ENCODE results near the gene CACUL1. TPM values are rescaled to one million over a fixed set of nuclear protein-coding genes. Genes with fewer than 3 reads are reported as not detected.
"Not testable (repeated sequence)": the region's sequence is repeated elsewhere in the genome, so short reads cannot be mapped to it uniquely, and the experiment has no call there.

CACUL1 gene
- 13.2 TPM for polyA plus RNA-seq (2012; ENCODE audit: insufficient read depth, insufficient read length)

DNA sequence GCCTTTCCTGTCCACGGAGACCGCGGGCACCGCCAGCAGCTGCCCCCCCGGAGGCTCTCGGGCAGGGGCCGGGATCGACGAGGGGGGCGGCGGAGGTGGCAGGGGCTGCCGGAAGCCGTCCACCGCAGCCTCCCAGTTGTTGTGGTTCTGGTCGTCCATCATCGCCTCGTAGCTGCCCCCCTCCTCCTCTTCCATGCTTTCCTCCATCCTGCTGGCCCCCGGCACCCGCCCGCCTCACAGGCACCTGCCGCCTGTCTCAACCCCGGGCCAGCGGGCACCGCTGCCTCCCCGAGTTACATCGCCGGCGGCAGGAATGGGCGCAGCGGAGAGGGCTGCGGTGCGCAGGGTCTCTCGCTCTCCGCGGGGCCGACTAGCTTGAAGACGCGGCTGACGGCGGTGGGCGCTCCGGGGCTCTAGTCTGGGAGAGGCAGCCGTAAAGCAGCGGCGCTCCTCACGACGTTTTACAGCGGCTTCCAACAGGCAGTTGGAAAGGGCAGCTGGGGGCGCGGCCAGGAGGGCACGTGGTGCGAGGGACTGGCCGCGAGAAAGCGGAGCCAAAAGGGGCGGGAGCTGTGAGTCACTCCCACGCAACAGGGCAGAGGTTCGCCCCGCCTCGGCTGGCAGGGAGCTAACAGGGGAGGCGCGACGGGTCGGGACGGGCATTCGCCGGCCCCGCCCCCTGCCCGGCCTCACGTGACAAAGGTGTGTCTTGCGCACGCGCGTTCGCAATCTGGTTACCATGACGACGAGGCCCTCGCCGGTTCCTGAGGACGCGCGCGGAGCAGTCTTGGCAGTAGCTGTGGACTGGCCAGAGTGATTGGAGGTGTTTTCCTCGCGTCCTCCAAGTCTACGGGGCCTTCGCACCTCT, at the start of gene CACUL1:
CACUL1 (minus strand) TSS at position 415 of the 868 bp plus-strand sequence; CDS start at position 207, 208 bp downstream.
- H3K4me3 ChIP-seq (ENCODE audit: low read length): peak within 1 kb of the TSS; percentile 91
- peak; percentile 99 for DNase-seq (ENCODE audit: low read depth, low spot score)

DNA sequence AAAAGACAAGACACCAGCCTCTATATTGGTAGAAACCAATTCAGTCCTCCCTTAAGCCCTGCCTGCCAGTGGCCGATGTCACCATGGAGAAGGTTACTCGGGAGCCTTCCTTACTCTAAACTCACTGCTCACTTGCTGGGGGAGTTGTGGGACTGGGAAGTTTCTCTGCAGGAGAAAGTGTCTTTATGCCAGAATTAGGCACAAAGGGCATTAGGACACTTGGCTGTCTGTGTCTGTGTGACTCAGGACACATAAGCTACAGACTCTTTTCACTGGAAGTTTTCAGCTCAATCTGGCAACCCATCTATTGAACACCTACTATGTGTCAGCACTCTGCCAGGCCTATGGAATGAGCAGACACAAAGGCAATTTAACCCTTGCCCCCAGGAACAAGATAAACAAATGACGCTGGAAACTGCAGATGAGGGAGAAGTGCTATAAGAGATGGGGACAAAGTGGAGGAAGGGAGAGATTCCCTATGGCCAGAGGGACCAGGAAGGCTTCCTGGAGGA, 49.5 kb upstream of the CACUL1 start:
- DNase-seq (ENCODE audit: low read depth, low spot score): no peak
- H3K4me3 ChIP-seq (ENCODE audit: low read length): no peak overlapping the region

DNA sequence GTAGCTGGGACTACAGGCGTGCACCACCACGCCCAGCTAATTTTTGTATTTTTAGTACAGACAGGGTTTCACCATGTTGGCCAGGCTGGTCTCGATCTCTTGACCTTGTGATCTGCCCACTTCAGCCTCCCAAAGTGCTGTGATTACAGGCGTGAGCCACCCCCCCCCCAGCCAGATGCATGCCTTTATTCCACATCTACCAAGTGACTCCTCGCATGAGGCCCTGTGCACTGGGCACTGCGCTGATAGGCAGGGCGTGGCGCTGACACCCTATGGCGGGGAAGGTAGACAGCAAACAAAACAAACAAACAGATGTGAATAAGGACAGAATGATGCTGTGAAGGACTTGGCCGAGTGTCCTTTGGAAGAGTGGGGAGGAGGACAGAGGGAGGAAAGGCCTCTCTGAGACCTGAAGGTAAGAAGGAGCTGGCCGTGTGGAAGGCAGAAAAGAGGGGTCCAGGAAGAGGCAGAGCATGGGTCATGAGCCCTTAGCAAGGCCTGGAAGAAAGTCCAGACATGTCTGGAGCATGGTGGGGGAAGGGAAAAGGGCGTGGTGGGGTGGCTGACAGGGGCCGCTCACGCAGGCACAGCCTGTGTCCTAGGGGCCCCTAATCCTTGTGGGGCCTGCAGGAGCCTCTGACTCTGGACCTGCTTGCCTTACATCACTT, 47.5 kb upstream of the CACUL1 start:
- DNase-seq (ENCODE audit: low read depth, low spot score): no peak
- H3K4me3 ChIP-seq (ENCODE audit: low read length): no peak overlapping the region

DNA sequence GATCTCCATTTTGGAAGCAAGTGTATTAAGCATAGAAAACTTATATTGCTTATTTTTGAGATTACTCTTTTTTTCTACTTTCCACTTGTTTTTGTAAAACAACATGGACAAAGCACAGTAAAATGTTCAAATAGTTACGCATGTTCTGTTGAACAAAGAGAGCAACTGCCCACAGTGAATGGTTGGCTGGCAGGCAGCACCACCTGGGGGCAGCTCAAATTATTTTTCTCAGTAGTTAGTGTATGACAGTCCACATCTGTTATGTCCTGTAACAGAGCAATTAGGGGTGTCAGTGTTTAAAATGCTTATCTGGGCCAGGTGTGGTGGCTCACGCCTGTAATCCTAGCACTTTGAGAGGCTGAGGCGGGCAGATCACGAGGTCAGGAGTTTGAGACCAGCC, 46.1 kb upstream of the CACUL1 start:
- DNase-seq (ENCODE audit: low read depth, low spot score): peak; percentile 36
- H3K4me3 ChIP-seq (ENCODE audit: low read length): no peak overlapping the region

DNA sequence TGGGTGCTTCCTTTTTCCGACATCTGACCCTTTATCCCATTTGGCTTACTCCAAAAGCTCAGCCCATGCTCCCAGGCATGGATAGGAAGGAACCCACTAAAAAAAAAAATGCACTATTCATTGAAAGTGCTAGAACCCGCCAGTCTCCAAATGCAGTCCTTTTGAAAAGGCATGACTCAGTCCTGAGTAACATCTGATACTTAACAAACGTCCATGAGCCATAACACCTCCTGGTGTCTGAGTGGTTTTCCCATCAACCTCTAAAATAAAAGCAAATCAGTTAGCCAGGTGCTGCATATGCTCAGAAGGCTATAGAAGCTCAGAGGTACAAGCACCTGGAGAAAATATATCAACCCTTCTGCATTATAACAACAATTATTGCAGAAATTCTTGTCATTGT, 45.0 kb upstream of the CACUL1 start:
- H3K4me3 ChIP-seq (ENCODE audit: low read length): no peak overlapping the region
- peak; percentile 14 for DNase-seq (ENCODE audit: low read depth, low spot score)

DNA sequence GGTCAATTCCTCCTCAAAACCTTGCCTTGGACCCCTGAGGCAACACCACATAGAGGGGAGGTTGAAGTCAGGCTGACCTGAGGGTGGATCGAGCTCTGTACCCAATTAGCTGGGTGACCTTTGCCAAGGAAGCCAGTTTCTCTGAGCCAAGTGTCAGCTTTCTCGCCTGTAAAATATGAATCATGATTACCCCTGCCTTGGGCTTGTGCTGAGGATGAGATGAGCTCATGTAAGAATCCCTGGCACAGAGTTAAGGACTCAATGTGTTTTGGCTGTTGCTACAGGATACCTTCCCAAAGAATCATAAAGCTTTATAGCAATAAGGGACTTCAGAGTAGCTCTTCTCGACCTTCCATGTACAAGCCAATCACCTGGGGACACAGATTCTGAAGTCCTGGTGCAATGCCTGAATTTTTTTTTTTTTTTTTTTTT, 43.5 kb upstream of the CACUL1 start:
- DNase-seq (ENCODE audit: low read depth, low spot score): no peak
- H3K4me3 ChIP-seq (ENCODE audit: low read length): no peak overlapping the region

DNA sequence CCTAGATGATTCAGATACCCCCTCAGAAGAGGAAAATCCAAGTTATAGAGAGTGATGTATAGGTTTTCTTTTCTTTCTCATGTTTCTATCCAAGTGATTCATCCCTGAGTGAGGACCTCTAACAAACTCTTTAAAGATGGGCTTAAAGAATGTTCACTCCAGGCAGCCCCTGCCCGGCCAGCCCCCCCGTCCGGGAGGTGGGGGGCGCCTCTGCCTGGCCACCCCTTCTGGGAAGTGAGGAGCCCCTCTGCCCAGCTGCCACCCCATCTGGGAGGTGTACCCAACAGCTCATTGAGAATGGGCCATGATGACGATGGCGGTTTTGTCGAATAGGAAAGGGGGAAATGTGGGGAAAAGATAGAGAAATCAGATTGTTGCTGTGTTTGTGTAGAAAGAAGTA, 40.2 kb upstream of the CACUL1 start:
- H3K4me3 ChIP-seq (ENCODE audit: low read length); DNase-seq (ENCODE audit: low read depth, low spot score): not testable (repeated sequence)

DNA sequence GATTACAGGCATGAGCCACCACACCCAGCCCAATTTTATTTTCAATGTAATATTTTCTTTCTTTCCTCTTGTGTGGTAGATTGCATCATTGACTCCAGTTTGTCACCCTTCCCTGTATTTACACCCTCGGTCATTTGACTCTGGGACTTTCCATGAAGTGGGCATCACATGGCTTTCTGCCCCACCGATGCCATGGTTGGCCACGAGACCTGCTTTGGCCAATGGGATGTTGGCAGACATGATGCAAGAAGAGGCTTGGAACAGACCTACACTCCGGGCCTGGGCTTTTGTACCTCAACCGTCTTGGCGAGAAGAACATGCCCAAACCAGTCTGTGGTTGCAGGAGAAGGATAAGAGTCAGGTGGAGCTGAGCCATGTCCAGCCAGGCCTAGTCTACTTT, 38.8 kb upstream of the CACUL1 start:
- H3K4me3 ChIP-seq (ENCODE audit: low read length): no peak overlapping the region
- DNase-seq (ENCODE audit: low read depth, low spot score): no peak

DNA sequence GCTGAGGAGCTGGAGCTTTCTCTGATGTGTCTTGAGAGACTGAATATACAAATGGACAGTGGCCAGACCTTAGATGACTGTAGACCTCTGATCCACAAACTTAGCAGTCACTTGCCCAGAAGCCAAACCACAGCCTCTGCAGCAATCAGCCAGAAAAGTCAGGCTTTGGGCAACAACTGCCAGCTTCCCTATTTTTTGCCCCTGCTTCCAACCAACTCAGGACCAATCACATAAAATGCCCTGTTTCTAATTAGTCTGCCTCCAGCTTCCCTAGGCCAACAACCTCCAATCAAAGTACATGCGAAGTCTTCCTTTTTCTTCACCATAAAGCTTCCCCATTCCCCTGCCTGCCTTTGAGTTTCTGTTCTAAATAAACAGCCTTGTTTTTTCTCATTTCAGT, 37.8 kb upstream of the CACUL1 start:
- H3K4me3 ChIP-seq (ENCODE audit: low read length): no peak overlapping the region
- DNase-seq (ENCODE audit: low read depth, low spot score): no peak

DNA sequence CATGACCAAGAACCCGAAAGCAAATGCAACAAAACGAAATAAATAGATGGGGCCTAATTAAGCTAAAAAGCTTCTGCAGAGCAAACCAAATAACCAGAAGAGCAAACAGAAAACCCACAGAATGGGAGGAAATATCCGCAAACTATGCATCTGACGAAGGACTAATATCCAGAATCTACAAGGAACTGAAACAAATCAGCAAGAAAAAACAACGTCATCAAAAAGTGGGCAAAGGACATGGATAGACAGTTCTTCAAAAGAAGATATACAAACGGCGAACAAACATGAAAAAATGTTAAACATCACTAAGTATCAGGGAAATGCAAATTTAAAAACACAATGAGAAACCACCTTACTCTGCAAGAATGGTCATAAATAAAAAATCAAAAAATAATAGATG, 35.3 kb upstream of the CACUL1 start:
- DNase-seq (ENCODE audit: low read depth, low spot score): no peak
- H3K4me3 ChIP-seq (ENCODE audit: low read length): no peak overlapping the region

DNA sequence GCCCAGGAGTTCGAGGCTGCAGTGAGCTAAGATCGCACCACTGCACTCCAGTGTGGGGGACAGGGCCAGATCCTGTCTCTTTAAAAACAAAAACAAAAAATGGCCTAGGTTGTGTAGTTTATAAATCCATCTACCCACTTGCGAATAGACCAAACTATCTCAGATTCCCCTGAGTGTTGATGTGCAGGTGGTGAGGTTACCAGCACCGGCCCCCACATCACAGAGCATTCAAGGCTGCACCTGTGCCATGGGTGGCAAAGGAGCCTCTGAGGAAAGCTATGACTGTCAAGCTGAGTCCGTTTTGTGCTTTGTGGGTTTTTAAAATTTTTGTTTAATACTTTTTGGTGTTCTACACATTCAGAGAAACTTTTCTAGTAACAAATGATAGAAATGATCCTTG, 30.8 kb upstream of the CACUL1 start:
- DNase-seq (ENCODE audit: low read depth, low spot score): peak; percentile 96
- no peak overlapping the region for H3K4me3 ChIP-seq (ENCODE audit: low read length)

DNA sequence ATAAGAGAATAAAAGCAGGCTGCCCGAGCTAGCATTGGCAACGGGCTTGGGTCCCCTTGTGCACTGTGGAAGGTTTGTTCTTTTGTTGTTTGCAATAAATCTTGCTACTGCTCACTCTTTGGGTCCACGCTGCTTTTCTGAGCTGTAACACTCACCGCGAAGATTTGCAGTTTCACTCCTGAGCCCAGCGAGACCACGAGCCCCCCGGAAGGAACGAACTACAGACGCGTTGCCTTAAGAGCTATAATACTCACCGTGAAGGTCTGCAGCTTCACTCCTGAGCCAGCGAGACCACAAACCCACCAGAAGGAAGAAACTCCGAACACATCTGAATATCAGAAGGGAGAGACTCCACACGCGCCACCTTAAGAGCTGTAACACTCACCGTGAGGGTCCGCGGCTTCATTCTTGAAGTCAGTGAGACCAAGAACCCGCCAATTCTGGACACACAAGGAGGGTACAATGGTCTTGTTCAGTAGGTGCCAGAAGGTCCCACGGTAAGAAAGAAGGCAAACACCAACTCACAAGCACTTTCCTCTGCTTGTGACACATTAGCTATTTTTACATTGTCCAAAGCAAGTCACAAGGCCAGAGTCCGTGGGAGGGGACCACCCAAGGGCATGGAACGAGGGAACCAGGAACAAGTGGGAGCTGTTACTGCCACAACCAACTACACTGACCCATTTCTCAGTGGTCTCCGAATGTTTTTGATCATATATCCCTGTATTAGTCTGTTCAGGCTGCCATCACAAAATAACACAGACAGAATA, 29.2 kb upstream of the CACUL1 start:
- peak overlapping the region; percentile 37 for H3K4me3 ChIP-seq (ENCODE audit: low read length)
- peak; percentile 60 for DNase-seq (ENCODE audit: low read depth, low spot score)

DNA sequence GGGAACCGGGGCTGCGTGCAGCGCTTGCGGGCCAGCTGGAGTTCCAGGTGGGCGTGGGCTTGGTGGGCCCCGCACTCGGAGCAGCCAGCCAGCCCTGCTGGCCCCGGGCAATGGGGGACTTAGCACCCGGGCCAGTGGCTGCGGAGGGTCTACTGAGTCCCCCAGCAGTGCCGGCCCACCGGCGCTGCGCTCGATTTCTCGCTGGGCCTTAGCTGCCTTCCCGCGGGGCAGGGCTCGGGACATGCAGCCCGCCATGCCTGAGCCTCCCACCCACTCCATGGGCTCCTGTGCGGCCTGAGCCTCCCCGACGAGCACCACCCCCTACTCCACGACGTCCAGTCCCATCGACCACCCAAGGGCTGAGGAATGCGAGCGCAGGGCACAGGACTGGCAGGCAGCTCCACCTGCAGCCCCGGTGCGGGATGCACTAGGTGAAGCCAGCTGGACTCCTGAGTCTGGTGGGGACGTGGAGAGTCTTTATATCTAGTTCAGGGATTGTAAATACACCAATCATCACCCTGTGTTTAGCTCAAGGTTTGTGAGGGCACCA, 28.2 kb upstream of the CACUL1 start:
- not testable (repeated sequence) for DNase-seq (ENCODE audit: low read depth, low spot score)

DNA sequence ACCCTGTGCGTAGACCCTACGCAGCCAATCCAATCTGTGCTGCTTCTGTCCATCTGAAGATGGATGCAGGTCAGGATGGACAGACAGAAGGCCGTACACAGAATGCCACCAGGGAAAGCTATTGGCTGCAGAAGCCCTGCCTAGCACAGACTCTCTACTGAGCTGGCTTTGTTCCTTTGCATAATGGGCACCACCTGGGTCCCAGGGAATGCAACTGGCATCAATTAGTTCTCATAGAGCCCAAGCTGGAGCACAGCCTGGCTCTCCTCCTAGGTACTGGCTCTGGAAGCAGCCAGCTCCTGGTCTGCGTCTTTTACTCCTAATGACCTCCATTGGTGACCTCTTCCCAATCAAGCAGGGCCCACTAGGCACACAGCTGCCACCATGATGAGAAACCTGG, 26.8 kb upstream of the CACUL1 start:
- H3K4me3 ChIP-seq (ENCODE audit: low read length): no peak overlapping the region
- no peak for DNase-seq (ENCODE audit: low read depth, low spot score)

More for the DNA sequence above, 28.2 kb upstream of the CACUL1 start:
- H3K4me3 ChIP-seq (ENCODE audit: low read length): not testable (repeated sequence)

DNA sequence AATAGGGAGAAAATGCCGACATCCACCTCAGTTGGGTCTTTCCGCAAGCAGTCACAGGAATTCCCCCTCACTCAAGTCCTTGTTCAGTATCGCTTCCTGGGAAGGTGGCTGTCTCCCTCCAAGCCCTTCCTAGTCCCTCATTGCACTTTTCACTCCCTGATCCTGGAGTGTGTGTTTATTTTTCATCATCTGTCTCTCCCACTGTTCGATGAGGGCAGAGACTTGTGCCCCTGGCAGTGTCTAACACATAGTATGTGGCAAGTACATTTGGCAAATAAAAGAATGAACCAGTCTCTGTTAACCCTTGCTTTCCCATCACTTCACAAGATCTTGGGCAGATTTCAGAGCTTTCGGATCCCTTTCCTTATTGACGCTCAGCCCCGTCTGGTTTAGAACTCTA, 24.0 kb upstream of the CACUL1 start:
- no peak overlapping the region for H3K4me3 ChIP-seq (ENCODE audit: low read length)
- no peak for DNase-seq (ENCODE audit: low read depth, low spot score)

DNA sequence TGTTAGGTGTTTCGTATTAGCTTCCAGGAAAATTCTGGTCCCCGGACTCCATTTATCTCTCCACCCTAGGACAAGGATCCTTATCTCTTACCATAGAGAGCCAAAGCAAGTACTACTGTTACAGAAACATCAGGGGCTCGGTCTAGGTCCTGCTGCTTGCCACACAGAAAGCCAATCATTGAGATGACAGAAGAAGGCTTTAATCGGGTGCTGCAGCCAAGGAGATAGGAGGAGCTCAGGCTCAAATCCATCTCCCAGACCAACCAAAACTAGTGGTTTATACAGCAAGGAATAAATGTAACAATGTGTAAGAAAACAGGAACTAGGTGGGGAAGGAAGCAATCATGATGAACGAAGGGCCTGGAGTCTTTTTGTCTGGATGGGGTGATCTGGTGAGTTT, 22.2 kb upstream of the CACUL1 start:
- no peak overlapping the region for H3K4me3 ChIP-seq (ENCODE audit: low read length)
- DNase-seq (ENCODE audit: low read depth, low spot score): no peak

DNA sequence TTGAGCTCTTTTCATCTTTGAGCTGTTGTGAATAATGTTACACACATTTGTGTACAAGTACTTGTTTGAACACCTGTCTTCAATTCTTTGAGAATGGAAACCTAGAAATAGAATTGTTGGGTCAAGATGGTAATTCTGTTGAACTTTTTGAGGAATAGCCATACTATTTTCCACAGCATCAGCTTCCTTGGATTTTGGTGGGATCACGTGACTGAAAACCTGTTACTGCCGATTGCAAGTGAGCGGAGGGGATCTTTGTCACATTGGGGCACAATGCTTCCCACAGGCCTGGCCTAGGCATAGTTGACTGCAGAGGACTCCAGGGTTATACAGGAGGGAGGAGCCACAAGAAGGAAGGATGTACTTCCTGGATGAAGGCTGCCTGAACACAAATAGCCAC, 21.3 kb upstream of the CACUL1 start:
- no peak for DNase-seq (ENCODE audit: low read depth, low spot score)
- no peak overlapping the region for H3K4me3 ChIP-seq (ENCODE audit: low read length)

DNA sequence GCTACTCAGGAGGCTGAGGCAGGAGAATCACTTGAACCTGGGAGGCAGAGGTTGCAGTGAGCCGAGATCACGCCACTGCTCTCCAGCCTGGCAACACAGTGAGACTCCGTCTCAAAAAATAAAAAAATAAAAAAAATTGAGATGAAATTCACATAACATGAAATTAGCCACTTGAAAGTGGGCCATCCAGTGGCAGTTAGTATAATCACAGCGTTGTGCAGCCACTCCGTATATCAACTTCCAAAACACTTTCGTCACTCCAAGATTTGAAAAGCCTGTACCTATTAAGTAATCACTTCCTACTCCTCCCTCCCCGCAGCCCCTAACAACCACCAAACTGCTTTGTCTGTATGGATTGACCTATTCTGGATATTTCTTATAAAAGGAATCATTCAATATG, 20.7 kb upstream of the CACUL1 start:
- no peak overlapping the region for H3K4me3 ChIP-seq (ENCODE audit: low read length)
- no peak for DNase-seq (ENCODE audit: low read depth, low spot score)

DNA sequence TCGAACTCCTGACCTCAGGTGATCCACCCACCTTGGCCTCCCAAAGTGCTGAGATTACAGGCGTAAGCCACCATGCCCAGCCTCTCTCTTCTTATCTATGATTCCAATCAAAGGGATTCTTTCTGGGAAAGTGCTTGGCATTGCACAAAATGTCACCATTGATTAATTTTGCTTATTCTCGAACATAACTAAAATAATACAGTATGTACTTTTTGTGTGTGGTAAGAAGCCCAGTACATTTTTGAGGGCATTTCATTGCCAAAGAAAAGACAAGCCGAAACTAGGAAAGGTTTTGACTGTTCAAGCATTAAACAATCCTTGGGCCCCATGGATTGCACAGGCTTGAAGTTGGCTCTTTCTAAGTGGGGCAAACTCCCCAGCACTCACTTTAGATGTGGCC, 18.3 kb upstream of the CACUL1 start:
- H3K4me3 ChIP-seq (ENCODE audit: low read length): no peak overlapping the region
- no peak for DNase-seq (ENCODE audit: low read depth, low spot score)

All from Jurkat, Clone E6-1 (cell line).